HepG2 (cell line): ENCODE measurements around the gene KBTBD13.

ENCODE experiments used
- CAMTA2 ChIP-seq: sonication (generic); formaldehyde crosslinking; IDR thresholded peaks from 2 replicates; pipeline ENCODE4 v1.4.0; 2020; ENCODE audit warnings: mild to moderate bottlenecking, missing genetic modification reagents, borderline replicate concordance
- ZNF510 ChIP-seq: sonication (generic); formaldehyde crosslinking; IDR thresholded peaks from 2 replicates; pipeline ENCODE4 v1.4.0; 2020; ENCODE audit warnings: low read depth, mild to moderate bottlenecking, missing genetic modification reagents

DNA sequence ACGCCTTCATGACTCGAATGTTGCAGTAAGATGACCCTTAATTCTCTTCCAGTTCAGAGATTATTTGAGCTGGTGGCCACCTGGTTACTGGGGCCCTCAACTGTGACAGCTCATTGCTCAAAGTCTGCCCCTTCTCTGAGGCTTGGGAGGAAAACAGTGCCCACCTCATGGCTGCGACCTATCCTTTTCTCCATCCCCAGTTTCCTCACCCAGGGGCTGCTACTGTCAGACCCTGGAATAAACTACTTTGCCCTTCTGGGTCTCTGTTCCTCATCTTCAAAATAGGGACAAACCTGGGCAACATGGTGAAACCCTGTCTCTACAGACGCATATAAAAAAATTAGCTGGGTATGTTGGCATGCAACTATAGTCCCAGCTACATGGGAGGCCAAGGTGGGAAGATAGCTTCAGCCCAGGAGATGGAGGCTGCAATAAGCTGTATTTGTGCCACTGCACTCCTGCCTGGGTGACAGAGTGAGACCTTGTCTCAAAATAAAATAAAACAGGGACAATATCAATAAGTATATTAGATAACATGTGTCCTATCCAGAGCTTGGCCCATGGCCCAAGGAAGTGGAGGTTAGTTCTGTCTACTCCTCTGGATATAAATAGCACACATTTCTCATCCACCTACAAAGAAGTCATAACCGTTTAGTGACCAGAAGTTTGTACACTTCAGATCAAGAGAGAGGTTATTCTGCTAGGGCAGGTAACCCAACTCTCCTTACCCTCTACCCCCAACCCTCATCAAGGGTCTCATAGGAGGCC, 6.6 kb upstream of the KBTBD13 start:
- TF ChIP-seq CAMTA2 (CRISPR knock-in tag) (no peak), ZNF510 (CRISPR knock-in tag) (no peak)
